NCI-H187 treated with DMSO at 0.1 percent for 48 hours (cell line): Measurements from ENCODE around the gene MYRIP.
"Not testable (repeated sequence)": the region's sequence is repeated elsewhere in the genome, so short reads cannot be mapped to it uniquely, and the experiment has no call there.

ENCODE experiments used
- DNase-seq: peaks from one replicate; lab custom pipeline; 2025; lab: John Stamatoyannopoulos, UW

The MYRIP gene

GRCh38 chr3:40129981-40130380 is 320.6 kb downstream of the MYRIP start:
- DNase-seq, result no peak

GRCh38 chr3:40130721-40131120 is 321.3 kb downstream of the MYRIP start:
- no peak for DNase-seq

GRCh38 chr3:40133886-40134575 is 324.6 kb downstream of the MYRIP start:
- not testable (repeated sequence) for DNase-seq

GRCh38 chr3:40137591-40138295 is 328.3 kb downstream of the MYRIP start:
- no peak for DNase-seq

GRCh38 chr3:40143283-40144090 is 334.1 kb downstream of the MYRIP start:
- DNase-seq, result no peak

- no peak for DNase-seq
Measured at GRCh38 chr3:40148827-40149226, 339.4 kb downstream of the MYRIP start.

- DNase-seq, result peak; percentile 34
Measured at GRCh38 chr3:40152482-40153133, 343.2 kb downstream of the MYRIP start.

- no peak for DNase-seq
Measured at GRCh38 chr3:40160933-40161332, 351.5 kb downstream of the MYRIP start.

- DNase-seq, result no peak
Measured at GRCh38 chr3:40162616-40163015, 353.2 kb downstream of the MYRIP start.

GRCh38 chr3:40166997-40167396 is 357.6 kb downstream of the MYRIP start:
- DNase-seq, result no peak

GRCh38 chr3:40167958-40168357 is 358.5 kb downstream of the MYRIP start:
- no peak for DNase-seq

- no peak for DNase-seq
Measured at GRCh38 chr3:40169983-40170382, 360.6 kb downstream of the MYRIP start.

- no peak for DNase-seq
Measured at GRCh38 chr3:40170395-40170794, 361.0 kb downstream of the MYRIP start.

GRCh38 chr3:40172560-40172959 is 363.2 kb downstream of the MYRIP start:
- DNase-seq, result no peak

GRCh38 chr3:40173227-40173721 is 363.9 kb downstream of the MYRIP start:
- DNase-seq, result no peak

GRCh38 chr3:40178012-40178594 is 368.7 kb downstream of the MYRIP start:
- no peak for DNase-seq

- DNase-seq, result peak; percentile 11
Measured at GRCh38 chr3:40179016-40179415, 369.6 kb downstream of the MYRIP start.

- DNase-seq, result no peak
Measured at GRCh38 chr3:40181182-40181581, 371.8 kb downstream of the MYRIP start.

- DNase-seq, result no peak
Measured at GRCh38 chr3:40185029-40185695, 375.8 kb downstream of the MYRIP start.

- DNase-seq, result no peak
Measured at GRCh38 chr3:40186508-40186907, 377.1 kb downstream of the MYRIP start.

- DNase-seq, result no peak
Measured at GRCh38 chr3:40187945-40188344, 378.5 kb downstream of the MYRIP start.
